CD14-positive monocyte (primary cell): ENCODE results near the gene POLR3K. TPM values are rescaled to one million over a fixed set of nuclear protein-coding genes. Genes with fewer than 3 reads are reported as not detected.
"Not testable (repeated sequence)": the region's sequence is repeated elsewhere in the genome, so short reads cannot be mapped to it uniquely, and the experiment has no call there.

Source experiments
- DNase-seq, 3 donors: peaks; one replicate each; pipeline ENCODE4 v3.0.0-alpha.2; 2011 to 2022
- H2AFZ ChIP-seq: 2 replicates; pipeline ENCODE4 v1.6.0; 2012; ENCODE audit warnings: mild to moderate bottlenecking, low read depth, low read length, inconsistent platforms; ENCODE audit not compliant: insufficient read depth, poor library complexity, severe bottlenecking
- H3K27ac ChIP-seq, 2 donors: 1 replicate in 1 of 2; 2 replicates in 1 of 2; pipeline ENCODE4 v1.5.1; 2012 to 2013; ENCODE audit warnings: low read length in 2 of 2, control low read depth in 1 of 2, inconsistent platforms in 1 of 2, low read depth in 1 of 2, mild to moderate bottlenecking in 1 of 2
- H3K27me3 ChIP-seq, 2 donors: one replicate each; pipeline versions ENCODE4 v1.6.0 to v1.6.1; 2011 to 2013; ENCODE audit warnings: low read length in 2 of 2; ENCODE audit not compliant: control insufficient read depth in 2 of 2, insufficient read depth in 2 of 2
- H3K36me3 ChIP-seq, 2 donors: replicated peaks in 1 of 2; 1 replicate in 1 of 2; 2 replicates in 1 of 2; pipeline versions ENCODE4 v1.5.1 to v1.6.1; 2012 to 2013; ENCODE audit warnings: low read length in 2 of 2, control low read depth in 1 of 2, inconsistent platforms in 1 of 2, mild to moderate bottlenecking in 1 of 2; ENCODE audit not compliant: insufficient read depth in 2 of 2, control insufficient read depth in 1 of 2
- H3K4me1 ChIP-seq, 2 donors: 1 replicate in 1 of 2; 2 replicates in 1 of 2; pipeline versions ENCODE4 v1.5.1 to v1.6.1; 2012 to 2013; ENCODE audit warnings: low read length in 2 of 2, control low read depth in 1 of 2, inconsistent platforms in 1 of 2, mild to moderate bottlenecking in 1 of 2, moderate library complexity in 1 of 2; ENCODE audit not compliant: insufficient read depth in 2 of 2, control insufficient read depth in 1 of 2
- H3K4me2 ChIP-seq: replicated peaks from 2 replicates; pipeline ENCODE3; 2012; ENCODE audit warnings: low read length, moderate library complexity, mild to moderate bottlenecking; ENCODE audit not compliant: poor library complexity, severe bottlenecking; ENCODE audit errors: extremely low read depth
- H3K4me3 ChIP-seq, 3 experiments: fragments of 200-600 bp in 1 of 3; sonication (generic) in 1 of 3; replicated peaks in 1 of 3; 1 replicate in 2 of 3; 2 replicates in 1 of 3; pipeline ENCODE4 v1.5.1; 2011 to 2013; ENCODE audit warnings: low read length in 3 of 3, mild to moderate bottlenecking in 3 of 3, control low read depth in 2 of 3, low read depth in 2 of 3, inconsistent platforms in 1 of 3, moderate library complexity in 1 of 3
- H3K79me2 ChIP-seq: 2 replicates; pipeline ENCODE4 v1.6.0; 2012; ENCODE audit warnings: mild to moderate bottlenecking, control low read depth, inconsistent platforms, low read length, moderate library complexity; ENCODE audit not compliant: insufficient read depth
- H3K9ac ChIP-seq: 2 replicates; pipeline ENCODE4 v1.6.0; 2017; ENCODE audit warnings: low read length, mild to moderate bottlenecking; ENCODE audit not compliant: insufficient read depth, poor library complexity, severe bottlenecking
- H3K9me3 ChIP-seq, 2 donors: replicated peaks in 1 of 2; 1 replicate in 1 of 2; 2 replicates in 1 of 2; pipeline versions ENCODE4 v1.5.1 to v1.6.1; 2012 to 2013; ENCODE audit warnings: low read length in 2 of 2, control low read depth in 1 of 2; ENCODE audit not compliant: control insufficient read depth in 1 of 2, insufficient read depth in 1 of 2
- H4K20me1 ChIP-seq: 2 replicates; pipeline ENCODE4 v1.6.0; 2012; ENCODE audit warnings: mild to moderate bottlenecking, low read length, control low read depth, moderate library complexity; ENCODE audit not compliant: insufficient read depth
- H3K27ac Mint-ChIP-seq, 7 donors: one replicate each; pipeline ENCODE4 v1.8.0; 2020; ENCODE audit warnings: mild to moderate bottlenecking in 7 of 7, mixed read lengths in 7 of 7, moderate library complexity in 6 of 7, inconsistent platforms in 2 of 7
- H3K27me3 Mint-ChIP-seq, 3 donors: one replicate each; pipeline ENCODE4 v1.8.0; 2021 to 2022; ENCODE audit warnings: low read depth in 3 of 3, mild to moderate bottlenecking in 3 of 3, mixed read lengths in 3 of 3, moderate library complexity in 3 of 3, inconsistent platforms in 1 of 3
- H3K36me3 Mint-ChIP-seq, 2 donors: one replicate each; pipeline ENCODE4 v1.8.0; 2020; ENCODE audit warnings: mixed read lengths in 2 of 2, inconsistent platforms in 1 of 2, mild to moderate bottlenecking in 1 of 2
- H3K4me1 Mint-ChIP-seq: one replicate; pipeline ENCODE4 v1.8.0; 2020; ENCODE audit warnings: mild to moderate bottlenecking, mixed read lengths
- H3K4me3 Mint-ChIP-seq, 2 donors: one replicate each; pipeline ENCODE4 v1.8.0; 2020; ENCODE audit warnings: mild to moderate bottlenecking in 2 of 2, mixed read lengths in 2 of 2, moderate library complexity in 1 of 2
- H3K9me3 Mint-ChIP-seq, 7 donors: one replicate each; pipeline ENCODE4 v1.8.0; 2020 to 2022; ENCODE audit warnings: mixed read lengths in 7 of 7, mild to moderate bottlenecking in 6 of 7, moderate library complexity in 6 of 7, inconsistent platforms in 2 of 7
- WGBS: methylation state at CpG from one replicate; pipeline ENCODE4 v1.1.5; 2013; ENCODE audit warnings: missing lambda C conversion rate; ENCODE audit not compliant: insufficient coverage; 5-methylcytosine and 5-hydroxymethylcytosine counted together
- intact Hi-C, 2 donors: fragments of 100-400 bp; cut with micrococcal nuclease; formaldehyde crosslinking; loops; one replicate each; pipeline versions ENCODE4 v1.15.0 to v1.15.1; 2023
- polyA plus RNA-seq, 3 donors: library from polyadenylated mRNA; depleted of rRNA in 1 of 3; unstranded in 2 of 3; stranded (reverse) in 1 of 3; fragments of 300-500 nt in 2 of 3; fragments of >200 nt in 1 of 3; fragmentation: Illumina TruSeq in 2 of 3; gene quantifications; 1 replicate in 2 of 3; 2 replicates in 1 of 3; pipeline ENCODE4 v1.2.3, GENCODE V29; 2012 to 2021
- TF ChIP-seq, protein P1 (sequence below): fragments of 200-600 bp; IDR thresholded peaks from one replicate; pipeline ENCODE4 v1.8.0; 2022; ENCODE audit warnings: antibody characterized with exemption, mild to moderate bottlenecking

The POLR3K gene
- polyA plus RNA-seq, 3 donors, result 9.9 to 20.8 (median 18.7) TPM

DNA sequence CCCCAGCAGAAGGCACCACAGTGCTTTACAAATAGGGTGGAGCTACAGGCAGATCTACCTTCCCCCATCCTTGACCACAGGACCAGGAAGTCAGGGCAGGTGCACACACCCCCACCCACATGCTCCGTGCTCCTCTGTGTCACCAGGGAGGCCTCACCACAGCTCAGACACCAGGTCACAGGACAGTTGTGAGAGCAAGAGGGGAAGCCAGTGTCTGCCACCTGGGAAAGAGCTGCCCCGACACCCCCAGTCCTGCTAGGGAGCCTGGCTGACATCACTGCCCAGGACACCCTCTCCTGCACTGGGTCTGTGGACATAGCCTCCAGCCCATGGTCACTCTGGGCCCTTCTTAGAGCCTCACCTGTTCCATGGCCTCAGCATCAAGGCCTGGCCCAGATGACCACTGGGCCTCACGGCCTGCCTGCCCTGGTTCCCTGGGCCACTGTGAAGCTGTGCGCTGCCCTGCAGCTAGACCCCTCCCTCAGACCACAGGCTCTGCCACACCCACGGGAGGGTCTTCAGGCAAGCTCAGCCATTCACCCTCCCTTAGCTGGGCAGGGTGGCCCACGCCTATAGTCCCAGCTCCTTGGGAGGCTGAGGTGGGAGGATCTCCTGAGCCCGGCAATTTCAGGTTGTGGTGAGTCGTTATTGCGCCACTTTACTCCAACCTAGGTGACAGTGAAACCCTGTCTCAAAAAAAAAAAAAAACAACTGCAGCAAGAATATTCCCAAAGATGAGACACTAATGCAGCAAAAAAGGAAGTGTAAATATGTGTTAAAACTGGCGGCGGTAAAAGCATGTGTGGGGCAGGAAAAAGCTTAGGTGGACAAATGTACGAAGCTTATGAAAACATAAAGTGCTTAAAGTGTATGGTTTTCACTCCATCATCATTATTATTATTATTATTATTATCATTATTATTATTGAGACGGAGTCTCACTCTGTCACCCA is 14.2 kb downstream of the POLR3K start:
- Histone ChIP-seq H3K9ac (no peak overlapping the region), H3K27ac (peak overlapping the region in 1 of 2 donors; percentile 53), H3K79me2 (no peaks in the 10 kb centered on the region), H2AFZ (no peak overlapping the region), H3K4me2 (no peak overlapping the region), H3K4me1 (peaks cover 26 to 35% of the 10 kb centered on the region in 2 donors), H3K4me3 (no peak overlapping the region), H3K9me3 (no peaks in the 10 kb centered on the region), H4K20me1 (no peaks in the 10 kb centered on the region), H3K36me3 (peaks cover 13 to 28% of the 10 kb centered on the region in 2 donors), H3K27me3 (no peaks in the 10 kb centered on the region)
- DNase-seq, result peak in 1 of 3 donors; percentile 8
- H3K27ac Mint-ChIP-seq, result peak overlapping the region in 3 of 7 donors; percentile 24 to 69 (median 66)
- H3K4me1 Mint-ChIP-seq, result peaks cover 50% of the 10 kb centered on the region
- peaks cover 30 to 33% of the 10 kb centered on the region in 2 donors for H3K36me3 Mint-ChIP-seq
- H3K4me3 Mint-ChIP-seq, result no peak overlapping the region
- no peaks in the 10 kb centered on the region for H3K9me3 Mint-ChIP-seq
- TF ChIP-seq, protein P1, sequence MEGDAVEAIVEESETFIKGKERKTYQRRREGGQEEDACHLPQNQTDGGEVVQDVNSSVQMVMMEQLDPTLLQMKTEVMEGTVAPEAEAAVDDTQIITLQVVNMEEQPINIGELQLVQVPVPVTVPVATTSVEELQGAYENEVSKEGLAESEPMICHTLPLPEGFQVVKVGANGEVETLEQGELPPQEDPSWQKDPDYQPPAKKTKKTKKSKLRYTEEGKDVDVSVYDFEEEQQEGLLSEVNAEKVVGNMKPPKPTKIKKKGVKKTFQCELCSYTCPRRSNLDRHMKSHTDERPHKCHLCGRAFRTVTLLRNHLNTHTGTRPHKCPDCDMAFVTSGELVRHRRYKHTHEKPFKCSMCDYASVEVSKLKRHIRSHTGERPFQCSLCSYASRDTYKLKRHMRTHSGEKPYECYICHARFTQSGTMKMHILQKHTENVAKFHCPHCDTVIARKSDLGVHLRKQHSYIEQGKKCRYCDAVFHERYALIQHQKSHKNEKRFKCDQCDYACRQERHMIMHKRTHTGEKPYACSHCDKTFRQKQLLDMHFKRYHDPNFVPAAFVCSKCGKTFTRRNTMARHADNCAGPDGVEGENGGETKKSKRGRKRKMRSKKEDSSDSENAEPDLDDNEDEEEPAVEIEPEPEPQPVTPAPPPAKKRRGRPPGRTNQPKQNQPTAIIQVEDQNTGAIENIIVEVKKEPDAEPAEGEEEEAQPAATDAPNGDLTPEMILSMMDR, result no peak
- intact Hi-C loops, result no loop called here
- 76% methylated on average over 3 of the region's 13 CpGs for WGBS
- H3K27me3 Mint-ChIP-seq, result peaks cover 0 to 4% (median 0%) of the 10 kb centered on the region in 3 donors

DNA sequence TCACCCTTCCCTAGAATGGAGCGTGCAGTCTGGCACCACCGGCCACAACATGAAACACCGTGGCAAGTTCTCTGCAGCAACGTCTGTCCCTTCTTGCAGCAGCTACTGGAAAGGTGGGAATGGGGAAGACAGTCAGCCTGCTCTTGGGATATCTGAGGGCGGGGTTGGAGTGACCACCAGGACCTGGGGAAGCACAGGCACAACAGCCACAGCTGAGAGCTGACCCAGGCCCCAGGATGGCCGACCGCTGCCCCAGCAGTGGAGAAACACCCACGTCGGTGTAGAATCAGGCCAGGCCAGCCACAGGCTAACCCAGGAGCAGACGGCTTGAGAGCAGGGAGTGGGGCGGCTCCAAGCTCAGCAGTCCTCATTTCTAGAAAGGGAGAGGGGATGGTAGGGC is 15.2 kb downstream of the POLR3K start:
- H3K4me3 ChIP-seq, H3K9me3 Mint-ChIP-seq, H3K9ac ChIP-seq, H3K27me3 Mint-ChIP-seq, H3K9me3 ChIP-seq, H3K4me2 ChIP-seq, H2AFZ ChIP-seq, H4K20me1 ChIP-seq, H3K4me3 Mint-ChIP-seq, DNase-seq, H3K79me2 ChIP-seq, H3K27ac ChIP-seq, H3K27me3 ChIP-seq, intact Hi-C loops: not testable (repeated sequence)
- Histone ChIP-seq H3K36me3 (peaks cover 10 to 19% of the 10 kb centered on the region in 2 donors), H3K4me1 (peaks cover 29 to 40% of the 10 kb centered on the region in 2 donors)
- Mint-ChIP-seq H3K4me1 (peaks cover 53% of the 10 kb centered on the region), H3K36me3 (peaks cover 24 to 25% of the 10 kb centered on the region in 2 donors), H3K27ac (peak overlapping the region in 2 of 7 donors; percentile 69)
- WGBS, result 93% methylated on average over 6 of the region's 11 CpGs
